Endothelial cell of umbilical vein (primary cell): Measurements from ENCODE around the gene BCL2. TPM values are rescaled to one million over a fixed set of nuclear protein-coding genes. Genes with fewer than 3 reads are reported as not detected.

Experiments used
- BruUV-seq: library from RNA; stranded (reverse); fragments of 400-500 nt; replicated peaks from 2 replicates; lab custom pipeline; 2021; lab: Mats Ljungman, UMichigan
- CTCF ChIA-PET: fragments of 300-600, 350-600 bp; sonication (Branson Sonifier 250); formaldehyde crosslinking; loops from one replicate; lab custom pipeline; 2021; ENCODE audit warnings: antibody characterized with exemption, inconsistent platforms; lab: Charles Lee
- POLR2A ChIA-PET: fragments of 300-600, 350-600 bp; sonication (Branson Sonifier 250); formaldehyde crosslinking; loops from one replicate; lab custom pipeline; 2021; ENCODE audit warnings: antibody characterized with exemption, inconsistent platforms; lab: Charles Lee
- DNase-seq: peaks from one replicate; pipeline ENCODE4 v3.0.0-alpha.2; 2011; ENCODE audit warnings: low read depth, low spot score
- FAIRE-seq: peaks from 2 replicates; lab custom pipeline; 2011; peaks lifted over from hg19 to GRCh38; lab: Jason Lieb, UNC
- H2AFZ ChIP-seq: 2 replicates; pipeline ENCODE4 v1.6.0; 2012; ENCODE audit warnings: low read depth, low read length, control low read depth, inconsistent platforms
- H3K27ac ChIP-seq: 2 replicates; pipeline ENCODE4 v1.5.1; 2011; ENCODE audit warnings: low read depth, mild to moderate bottlenecking, control low read depth, low read length, moderate library complexity; ENCODE audit not compliant: insufficient read depth
- H3K27me3 ChIP-seq, 2 experiments: 2 replicates each; pipeline versions ENCODE4 v1.6.0 to v1.6.1; 2011; ENCODE audit warnings: low read length in 2 of 2, mixed read lengths in 1 of 2; ENCODE audit not compliant: control insufficient read depth in 2 of 2, insufficient read depth in 2 of 2
- H3K36me3 ChIP-seq, 2 experiments: 2 replicates in 1 of 2; 3 replicates in 1 of 2; pipeline ENCODE4 v1.5.1; 2011; ENCODE audit warnings: low read length in 2 of 2, mild to moderate bottlenecking in 1 of 2, moderate library complexity in 1 of 2; ENCODE audit not compliant: control insufficient read depth in 2 of 2, insufficient read depth in 2 of 2; ENCODE audit errors: extremely low read depth in 1 of 2
- H3K4me1 ChIP-seq: 3 replicates; pipeline ENCODE4 v1.5.1; 2011; ENCODE audit warnings: mild to moderate bottlenecking, low read length; ENCODE audit not compliant: control insufficient read depth, insufficient read depth; ENCODE audit errors: extremely low read depth
- H3K4me2 ChIP-seq: 2 replicates; pipeline ENCODE4 v1.6.1; 2011; ENCODE audit warnings: low read length, control low read depth, mixed read lengths; ENCODE audit not compliant: insufficient read depth
- H3K4me3 ChIP-seq, 3 experiments: fragments of 200-600 bp in 1 of 3; sonication (generic), shearing (Covaris generic) in 1 of 3; replicated peaks in 1 of 3; 2 replicates each; pipeline ENCODE4 v1.5.1; 2011 to 2016; ENCODE audit warnings: control low read depth in 3 of 3, low read length in 3 of 3, mild to moderate bottlenecking in 2 of 3, inconsistent platforms in 1 of 3, low read depth in 1 of 3, moderate library complexity in 1 of 3; ENCODE audit not compliant: insufficient read depth in 1 of 3
- H3K79me2 ChIP-seq: 2 replicates; pipeline ENCODE4 v1.6.0; 2012; ENCODE audit warnings: low read length, inconsistent platforms; ENCODE audit not compliant: control insufficient read depth, insufficient read depth
- H3K9ac ChIP-seq: replicated peaks from 2 replicates; pipeline ENCODE3; 2011; ENCODE audit warnings: low read length, control low read depth; ENCODE audit not compliant: insufficient read depth; ENCODE audit errors: extremely low read depth
- H3K9me1 ChIP-seq: replicated peaks from 3 replicates; pipeline ENCODE4 v1.6.0; 2011; ENCODE audit warnings: mild to moderate bottlenecking, low read length; ENCODE audit not compliant: control insufficient read depth, insufficient read depth; ENCODE audit errors: extremely low read depth
- H3K9me3 ChIP-seq: replicated peaks from 2 replicates; pipeline ENCODE4 v1.5.1; 2012; ENCODE audit warnings: low read length, inconsistent platforms; ENCODE audit not compliant: control insufficient read depth, insufficient read depth
- H4K20me1 ChIP-seq: replicated peaks from 2 replicates; pipeline ENCODE3; 2011; ENCODE audit warnings: mild to moderate bottlenecking, low read length; ENCODE audit not compliant: control insufficient read depth, insufficient read depth; ENCODE audit errors: extremely low read depth
- EZH2 ChIP-seq: IDR thresholded peaks from 2 replicates; pipeline ENCODE4 v1.6.1; 2012; ENCODE audit warnings: borderline replicate concordance, low read depth, mild to moderate bottlenecking, moderate library complexity, low read length, inconsistent platforms; ENCODE audit not compliant: severe bottlenecking
- GATA2 ChIP-seq: IDR thresholded peaks from 2 replicates; pipeline ENCODE4 v1.7.0; 2011; ENCODE audit warnings: low read depth, mild to moderate bottlenecking, moderate library complexity, mixed read lengths, low read length; ENCODE audit not compliant: insufficient read length, insufficient read depth
- JUN ChIP-seq: IDR thresholded peaks from 2 replicates; pipeline ENCODE4 v1.6.1; 2011; ENCODE audit warnings: borderline replicate concordance, low read depth; ENCODE audit not compliant: insufficient read length, insufficient read depth
- POLR2AphosphoS5 ChIP-seq: IDR thresholded peaks from 2 replicates; pipeline ENCODE4 v1.6.1; 2012; ENCODE audit warnings: low read depth, mild to moderate bottlenecking, control low read depth, low read length, moderate library complexity; ENCODE audit not compliant: insufficient read depth
- dilution Hi-C: fragments of 300-500 bp; cut with MboI; formaldehyde crosslinking; loops from one replicate; pipeline ENCODE4 v1.15.0; 2019; ENCODE audit warnings: low sequenced_read_pairs; ENCODE audit not compliant: extremely low pct_ligation_motif_present
- intact Hi-C: fragments of 100-400 bp; cut with micrococcal nuclease; formaldehyde crosslinking; loops from one replicate; pipeline ENCODE4 v1.10.0; 2022
- polyA plus RNA-seq, 4 experiments: library from polyadenylated mRNA; depleted of rRNA in 3 of 4; stranded (reverse) in 3 of 4; unstranded in 1 of 4; fragments of >200 nt; gene quantifications; 2 replicates each; pipeline versions ENCODE4 v1.2.1 to v1.2.3, GENCODE V29; 2011 to 2012; ENCODE audit warnings: missing spikeins in 1 of 4
- total RNA-seq: library from RNA; stranded (reverse); gene quantifications from 2 replicates; pipeline ENCODE4 v1.2.3, GENCODE V29; 2021

BCL2 gene
- total and polyA plus RNA-seq, 2 donors (not counting 3 experiments of a cell fraction or from before 2014, with no cell fraction given) = 0.35 to 5.0 TPM

DNA sequence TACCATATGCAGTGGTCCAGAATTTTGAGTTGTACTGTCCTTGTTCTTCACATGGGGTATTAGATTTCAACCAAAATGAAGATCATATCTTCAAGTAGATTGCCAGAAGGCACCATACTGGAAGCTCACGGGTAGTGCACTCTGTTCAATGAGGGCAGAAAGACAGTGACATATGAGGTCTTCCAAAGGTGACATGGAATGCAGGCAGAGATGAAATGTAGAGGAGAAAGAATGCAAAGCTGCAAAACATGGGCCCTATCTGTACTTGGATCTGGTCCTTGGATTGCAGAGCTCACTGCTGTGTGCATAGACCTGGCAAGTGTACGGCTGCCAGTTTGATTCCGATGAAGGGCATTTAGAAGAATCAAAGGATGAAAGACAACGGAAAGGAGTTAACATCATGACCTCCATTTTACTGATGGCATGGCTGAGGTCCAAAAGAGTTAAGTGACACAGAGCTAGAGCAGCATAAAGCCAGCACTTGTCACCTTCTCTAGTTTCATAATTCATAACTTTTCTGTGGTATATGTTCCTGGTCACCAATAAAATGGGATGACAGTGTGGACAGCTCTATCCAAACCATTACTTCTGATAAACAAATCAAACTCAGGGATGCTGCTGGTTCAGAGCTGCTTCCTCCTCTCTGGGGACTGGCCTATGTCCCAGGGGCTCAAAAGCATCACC lies 64.7 kb downstream of the BCL2 start:
- Histone ChIP-seq H3K9ac (no peak overlapping the region), H3K27ac (no peak overlapping the region), H3K27me3 (peaks cover 0 to 2% of the 10 kb centered on the region in 2 experiments), H2AFZ (no peak overlapping the region), H3K36me3 (no peaks in the 10 kb centered on the region), H3K79me2 (no peaks in the 10 kb centered on the region), H3K9me1 (no peaks in the 10 kb centered on the region), H4K20me1 (no peaks in the 10 kb centered on the region), H3K4me1 (no peaks in the 10 kb centered on the region), H3K9me3 (no peaks in the 10 kb centered on the region), H3K4me2 (no peak overlapping the region), H3K4me3 (no peak overlapping the region)
- intact Hi-C loops (no loop called here), dilution Hi-C loops (no loop called here)
- DNase-seq (no peak), FAIRE-seq (no peak)
- no TSS peak for BruUV-seq
- TF ChIP-seq POLR2AphosphoS5 (no peak), JUN (no peak), GATA2 (no peak)
- CTCF ChIA-PET = interaction anchor here (0.8 kb wide), 1 partner anchor 15 kb away, joined by 3 read pairs; no protein-coding TSS in a partner anchor
- POLR2A ChIA-PET = no interaction called here

DNA sequence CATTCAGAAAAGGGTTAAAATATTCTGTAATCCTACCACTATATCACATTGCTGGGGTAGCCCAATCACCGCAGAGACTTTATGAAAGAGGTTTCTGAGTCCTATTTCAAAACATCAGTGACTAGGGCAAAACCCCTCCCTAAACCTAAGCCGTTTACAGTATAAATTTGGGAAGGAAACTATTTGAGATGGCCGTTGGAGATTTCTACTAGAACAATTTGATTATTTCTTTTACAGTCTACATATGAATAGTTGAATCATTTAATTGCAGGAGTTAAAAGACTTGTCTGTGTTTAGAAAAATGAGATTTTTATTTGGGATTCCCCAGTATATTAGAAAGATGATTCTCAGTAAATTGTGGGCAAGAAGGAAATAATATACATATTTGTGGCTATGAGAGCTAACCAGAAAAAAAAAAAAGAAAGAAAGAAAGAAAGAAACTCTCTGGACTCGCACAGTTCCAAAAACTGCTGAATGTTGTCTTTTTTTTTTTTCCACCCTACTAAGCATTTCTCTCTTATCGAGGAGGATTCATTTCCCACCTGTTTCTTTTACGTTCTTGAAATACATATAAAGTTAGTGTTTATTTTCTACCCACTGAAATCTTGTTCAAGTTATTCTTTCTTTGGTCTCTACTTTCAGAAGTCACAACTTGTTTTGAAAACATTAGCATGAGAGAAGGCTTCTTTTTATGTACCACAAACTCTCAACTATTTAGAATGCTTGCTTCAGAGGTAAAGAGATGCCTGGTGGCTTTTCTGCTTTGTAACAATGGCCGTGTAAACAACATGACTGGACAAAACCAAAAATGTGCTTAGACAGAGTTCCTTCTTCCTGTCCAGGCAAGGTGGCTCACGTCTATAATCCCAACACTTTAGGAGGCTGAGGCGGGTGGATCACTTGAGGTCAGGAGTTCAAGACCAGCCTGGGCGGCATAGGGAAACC lies 65.9 kb downstream of the BCL2 start:
- Histone ChIP-seq H3K27ac (no peak overlapping the region), H3K36me3 (no peaks in the 10 kb centered on the region), H4K20me1 (no peaks in the 10 kb centered on the region), H3K4me2 (no peak overlapping the region), H2AFZ (no peak overlapping the region), H3K4me3 (no peak overlapping the region), H3K4me1 (no peaks in the 10 kb centered on the region), H3K9me3 (no peaks in the 10 kb centered on the region), H3K27me3 (peaks cover 0 to 2% of the 10 kb centered on the region in 2 experiments), H3K9ac (no peak overlapping the region), H3K79me2 (no peaks in the 10 kb centered on the region), H3K9me1 (no peaks in the 10 kb centered on the region)
- TF ChIP-seq EZH2 (no peak), POLR2AphosphoS5 (no peak), JUN (no peak)
- ChIA-PET CTCF (no interaction called here), POLR2A (no interaction called here)
- intact Hi-C loops (no loop called here), dilution Hi-C loops (no loop called here)
- no TSS peak for BruUV-seq
- FAIRE-seq = no peak
- DNase-seq = no peak
